ENCODE data around the gene ERC2. TPM values are rescaled to one million over a fixed set of nuclear protein-coding genes. Genes with fewer than 3 reads are reported as not detected.

The ERC2 gene
- total RNA-seq, 1 donor from 2014 or later = 1.5 TPM

DNA sequence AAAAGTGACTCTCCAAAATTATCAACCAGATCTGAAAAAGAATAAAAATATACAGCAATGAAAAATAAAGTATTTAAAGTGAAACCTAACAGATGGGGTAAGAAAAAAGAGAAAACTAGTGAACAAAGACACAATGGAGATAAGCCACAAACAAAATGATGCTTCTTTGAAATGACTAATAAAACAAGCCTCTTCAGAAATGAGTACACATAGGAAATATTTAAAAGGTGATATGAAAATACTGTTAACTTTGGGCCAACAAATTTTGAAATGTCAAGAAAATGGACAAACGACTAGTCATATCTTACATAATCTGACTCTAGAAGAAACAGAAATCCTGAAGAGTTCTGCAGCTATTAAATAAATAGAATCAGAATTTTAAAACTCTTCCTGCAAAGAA lies 164.2 kb downstream of the ERC2 start:
- no peaks in the 10 kb centered on the region for H3K36me3 ChIP-seq
- intact Hi-C loops (cut with DNase I) = no loop called here
- no peaks in the 10 kb centered on the region for H3K9me3 ChIP-seq
- TF ChIP-seq, protein P1, sequence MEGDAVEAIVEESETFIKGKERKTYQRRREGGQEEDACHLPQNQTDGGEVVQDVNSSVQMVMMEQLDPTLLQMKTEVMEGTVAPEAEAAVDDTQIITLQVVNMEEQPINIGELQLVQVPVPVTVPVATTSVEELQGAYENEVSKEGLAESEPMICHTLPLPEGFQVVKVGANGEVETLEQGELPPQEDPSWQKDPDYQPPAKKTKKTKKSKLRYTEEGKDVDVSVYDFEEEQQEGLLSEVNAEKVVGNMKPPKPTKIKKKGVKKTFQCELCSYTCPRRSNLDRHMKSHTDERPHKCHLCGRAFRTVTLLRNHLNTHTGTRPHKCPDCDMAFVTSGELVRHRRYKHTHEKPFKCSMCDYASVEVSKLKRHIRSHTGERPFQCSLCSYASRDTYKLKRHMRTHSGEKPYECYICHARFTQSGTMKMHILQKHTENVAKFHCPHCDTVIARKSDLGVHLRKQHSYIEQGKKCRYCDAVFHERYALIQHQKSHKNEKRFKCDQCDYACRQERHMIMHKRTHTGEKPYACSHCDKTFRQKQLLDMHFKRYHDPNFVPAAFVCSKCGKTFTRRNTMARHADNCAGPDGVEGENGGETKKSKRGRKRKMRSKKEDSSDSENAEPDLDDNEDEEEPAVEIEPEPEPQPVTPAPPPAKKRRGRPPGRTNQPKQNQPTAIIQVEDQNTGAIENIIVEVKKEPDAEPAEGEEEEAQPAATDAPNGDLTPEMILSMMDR (IDR thresholded peaks at IDR 0.05) = no peak
- H3K4me3 ChIP-seq = no peak overlapping the region
- ATAC-seq = no peak
- no peak for DNase-seq
- no peaks in the 10 kb centered on the region for H3K27me3 ChIP-seq (ENCODE audit: low read depth)
- no peaks in the 10 kb centered on the region for H3K4me1 ChIP-seq
- no peak overlapping the region for H3K27ac ChIP-seq

DNA sequence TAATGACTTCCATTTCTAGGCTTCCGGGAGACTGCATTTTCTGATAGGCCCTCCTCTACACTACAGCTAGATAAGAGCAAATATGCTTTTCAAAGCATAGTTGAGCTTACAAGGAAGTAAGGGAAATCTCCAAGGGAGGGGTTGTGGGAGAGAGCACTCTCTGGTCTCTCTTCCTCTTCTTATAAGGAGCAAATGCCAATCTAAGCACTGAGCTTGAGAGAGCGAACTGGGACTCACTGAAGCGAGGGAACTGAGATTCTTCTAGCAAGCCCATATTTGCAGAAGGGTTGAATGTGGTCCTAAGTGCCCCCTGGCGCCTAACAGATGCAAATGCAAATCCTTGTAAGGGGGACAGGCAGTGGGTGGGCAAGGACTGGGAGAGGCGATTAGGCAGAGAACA lies 164.8 kb downstream of the ERC2 start:
- no peak for DNase-seq
- no peaks in the 10 kb centered on the region for H3K36me3 ChIP-seq
- intact Hi-C loops (cut with DNase I) = no loop called here
- no peak overlapping the region for H3K4me3 ChIP-seq
- H3K9me3 ChIP-seq = no peaks in the 10 kb centered on the region
- H3K4me1 ChIP-seq = no peaks in the 10 kb centered on the region
- peak; percentile 77 to 86 for ATAC-seq
- TF ChIP-seq, protein P1 (IDR thresholded peaks at IDR 0.05) = peak; percentile 42
- no peak overlapping the region for H3K27ac ChIP-seq
- no peaks in the 10 kb centered on the region for H3K27me3 ChIP-seq (ENCODE audit: low read depth)

DNA sequence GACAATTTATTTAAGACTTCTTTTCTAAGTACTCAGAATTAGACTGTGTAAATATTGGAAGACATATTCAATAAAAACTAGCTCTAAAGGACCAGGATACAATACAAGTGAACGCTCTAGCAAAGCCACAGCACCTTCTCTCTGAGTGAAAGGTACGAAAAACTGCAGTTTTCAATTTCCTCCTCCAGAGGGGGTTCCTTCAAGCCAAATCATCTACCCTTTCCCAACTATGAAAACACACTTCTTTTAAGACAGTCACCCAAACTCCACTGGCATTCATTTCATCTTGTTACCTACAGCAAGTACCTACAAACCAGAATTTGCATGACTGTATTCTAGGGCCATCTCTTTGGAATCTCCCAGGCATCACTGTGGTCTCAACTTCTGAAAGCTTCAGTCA lies 165.8 kb downstream of the ERC2 start:
- TF ChIP-seq, protein P1 (IDR thresholded peaks at IDR 0.05) = no peak
- no peaks in the 10 kb centered on the region for H3K36me3 ChIP-seq
- H3K4me3 ChIP-seq = no peak overlapping the region
- ATAC-seq (no peak), DNase-seq (no peak)
- intact Hi-C loops (cut with DNase I) = no loop called here
- H3K27me3 ChIP-seq (ENCODE audit: low read depth) = no peaks in the 10 kb centered on the region
- no peak overlapping the region for H3K27ac ChIP-seq
- no peaks in the 10 kb centered on the region for H3K9me3 ChIP-seq
- no peaks in the 10 kb centered on the region for H3K4me1 ChIP-seq

GRCh38 chr3:56297281-56297840 lies 170.9 kb downstream of the ERC2 start:
- Histone ChIP-seq H3K27me3 (ENCODE audit: low read depth) (no peaks in the 10 kb centered on the region), H3K36me3 (no peaks in the 10 kb centered on the region), H3K9me3 (no peaks in the 10 kb centered on the region), H3K4me1 (no peaks in the 10 kb centered on the region), H3K4me3 (no peak overlapping the region), H3K27ac (no peak overlapping the region)
- TF ChIP-seq, protein P1 (IDR thresholded peaks at IDR 0.05) = no peak
- DNase-seq = no peak
- intact Hi-C loops (cut with DNase I) = no loop called here
- no peak for ATAC-seq

DNA sequence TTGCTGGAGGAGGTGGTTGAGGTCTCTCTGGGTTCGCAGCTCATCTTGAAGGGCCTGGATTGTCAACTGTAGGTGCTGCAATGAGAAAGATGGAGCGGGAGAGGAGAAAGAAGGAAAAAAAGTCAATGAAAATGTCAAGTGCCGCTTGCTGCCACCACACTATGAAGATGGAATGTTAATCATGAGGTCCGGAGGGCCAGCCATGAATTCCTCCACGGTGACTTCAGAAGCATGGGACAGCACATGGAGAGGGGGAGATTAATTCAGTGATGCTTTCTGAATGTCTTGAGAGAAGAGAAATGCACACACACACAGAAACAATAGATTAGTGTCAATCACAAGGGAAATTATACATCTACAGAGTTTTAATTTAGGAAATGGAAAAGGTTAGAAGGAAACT lies 171.9 kb downstream of the ERC2 start:
- H3K4me3 ChIP-seq = no peak overlapping the region
- H3K27ac ChIP-seq = no peak overlapping the region
- H3K36me3 ChIP-seq = no peaks in the 10 kb centered on the region
- no peaks in the 10 kb centered on the region for H3K4me1 ChIP-seq
- DNase-seq (no peak), ATAC-seq (no peak)
- H3K9me3 ChIP-seq = no peaks in the 10 kb centered on the region
- intact Hi-C loops (cut with DNase I) = no loop called here
- TF ChIP-seq, protein P1 (IDR thresholded peaks at IDR 0.05) = no peak
- H3K27me3 ChIP-seq (ENCODE audit: low read depth) = no peaks in the 10 kb centered on the region

- intact Hi-C loops (cut with DNase I) = no loop called here
- Histone ChIP-seq H3K27ac (no peak overlapping the region), H3K36me3 (no peaks in the 10 kb centered on the region), H3K9me3 (no peaks in the 10 kb centered on the region), H3K27me3 (ENCODE audit: low read depth) (no peaks in the 10 kb centered on the region), H3K4me1 (no peaks in the 10 kb centered on the region), H3K4me3 (no peak overlapping the region)
- no peak for ATAC-seq
- TF ChIP-seq, protein P1 (IDR thresholded peaks at IDR 0.05) = no peak
- DNase-seq = no peak
These were observed 173.1 kb downstream of the ERC2 start for GRCh38 chr3:56295161-56295560.

Data from lower lobe of right lung (tissue), 2 donors.